Transverse colon (tissue), 3 donors: ENCODE results near the gene OR10P1.

Experiments
- POLR2A ChIP-seq: fragments of 450-650 bp; IDR thresholded peaks from one replicate; pipeline ENCODE4 v1.6.1; 2016; ENCODE audit warnings: antibody characterized with exemption, mild to moderate bottlenecking, moderate library complexity
- POLR2AphosphoS5 ChIP-seq, 3 donors: sonication (generic); formaldehyde crosslinking; IDR thresholded peaks; one replicate each; pipeline ENCODE4 v1.6.1; 2016; ENCODE audit warnings: antibody characterized with exemption in 3 of 3

- TF ChIP-seq POLR2A (no peak), POLR2AphosphoS5 (IDR thresholded peaks at IDR 0.05) (no peak)
Observed at GRCh38 chr12:55684761-55685370, 48.2 kb downstream of the OR10P1 start.
